MCF 10A (cell line): ENCODE data around the gene SVOPL. TPM values are rescaled to one million over a fixed set of nuclear protein-coding genes. Genes with fewer than 3 reads are reported as not detected.

Experiments used
- BruUV-seq: library from RNA; stranded (reverse); fragments of 400-500 nt; replicated peaks from 2 replicates; lab custom pipeline; 2021; lab: Mats Ljungman, UMichigan
- CTCF ChIA-PET: fragments of 300-600 bp; sonication (Branson Sonifier 250); formaldehyde crosslinking; extraction: SDS; loops from one replicate; lab custom pipeline; 2021; ENCODE audit warnings: antibody characterized with exemption, inconsistent platforms; lab: Yijun Ruan, JAX
- POLR2A ChIA-PET: fragments of 300-600, 350-650 bp; sonication (Branson Sonifier 250); formaldehyde crosslinking; extraction: SDS; loops from one replicate; lab custom pipeline; 2020; ENCODE audit warnings: antibody characterized with exemption, inconsistent platforms; lab: Yijun Ruan, JAX
- DNase-seq: peaks from one replicate; pipeline ENCODE4 v3.0.0-alpha.2; 2018; ENCODE audit not compliant: unreplicated experiment
- H3K27ac Mint-ChIP-seq: one replicate; pipeline ENCODE4 v1.8.0; 2022; ENCODE audit warnings: mild to moderate bottlenecking, low read depth, mixed read lengths; ENCODE audit not compliant: unreplicated experiment
- H3K27me3 Mint-ChIP-seq: one replicate; pipeline ENCODE4 v1.8.0; 2022; ENCODE audit warnings: mixed read lengths; ENCODE audit not compliant: insufficient read depth, unreplicated experiment
- H3K36me3 Mint-ChIP-seq: one replicate; pipeline ENCODE4 v1.8.0; 2022; ENCODE audit warnings: mild to moderate bottlenecking, moderate library complexity, mixed read lengths; ENCODE audit not compliant: insufficient read depth, unreplicated experiment
- H3K4me1 Mint-ChIP-seq: one replicate; pipeline ENCODE4 v1.8.0; 2022; ENCODE audit warnings: mixed read lengths; ENCODE audit not compliant: insufficient read depth, unreplicated experiment
- H3K4me3 Mint-ChIP-seq: one replicate; pipeline ENCODE4 v1.8.0; 2022; ENCODE audit warnings: mild to moderate bottlenecking, moderate library complexity, mixed read lengths; ENCODE audit not compliant: unreplicated experiment
- H3K9me3 Mint-ChIP-seq: one replicate; pipeline ENCODE4 v1.8.0; 2022; ENCODE audit warnings: mixed read lengths; ENCODE audit not compliant: unreplicated experiment
- CTCF ChIP-seq: fragments of 200-600 bp; IDR thresholded peaks from one replicate; pipeline ENCODE4 v1.8.0; 2022; ENCODE audit warnings: antibody characterized with exemption, mild to moderate bottlenecking; ENCODE audit not compliant: unreplicated experiment
- intact Hi-C: fragments of 100-400 bp; cut with micrococcal nuclease; formaldehyde crosslinking; loops from 2 replicates; pipeline ENCODE4 v1.14.1; 2022
- total RNA-seq: library from RNA; stranded (reverse); gene quantifications from 2 replicates; pipeline ENCODE4 v1.2.3, GENCODE V29; 2022

The SVOPL gene
- total RNA-seq, 1 experiment from 2014 or later = not detected

DNA sequence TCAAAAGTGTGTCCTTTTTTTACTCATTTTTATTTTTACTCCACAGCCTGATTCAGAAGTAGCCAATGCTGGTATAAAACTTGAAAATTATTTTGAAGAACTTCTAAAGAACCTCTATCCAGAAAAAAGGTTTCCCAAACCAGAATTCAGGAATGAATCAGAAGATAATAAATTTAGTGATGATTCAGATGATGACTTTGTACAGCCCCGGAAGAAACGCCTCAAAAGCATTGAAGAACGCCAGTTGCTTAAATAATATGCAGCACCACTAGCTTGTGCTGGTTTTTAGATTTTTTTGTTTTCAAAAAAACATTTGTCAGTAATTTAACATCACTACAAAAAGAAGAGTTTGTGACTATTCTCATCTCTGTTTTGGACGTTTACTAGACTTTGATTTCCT, 116.5 kb downstream of the SVOPL start:
- no peak overlapping the region for H3K27ac Mint-ChIP-seq
- H3K27me3 Mint-ChIP-seq = no peaks in the 10 kb centered on the region
- DNase-seq = no peak
- peaks cover 36% of the 10 kb centered on the region for H3K36me3 Mint-ChIP-seq
- POLR2A ChIA-PET = interaction anchor here (0.6 to 1.2 kb wide), 2 partner anchors 10 to 90 kb away, joined by 3 to 6 read pairs; no protein-coding TSS in a partner anchor
- TF ChIP-seq CTCF = no peak
- no peaks in the 10 kb centered on the region for H3K4me1 Mint-ChIP-seq
- no peak overlapping the region for H3K4me3 Mint-ChIP-seq
- no peaks in the 10 kb centered on the region for H3K9me3 Mint-ChIP-seq
- CTCF ChIA-PET = interaction anchor here (0.7 to 1.0 kb wide), 3 partner anchors 9 to 423 kb away, joined by 3 to 5 read pairs (median 3); no protein-coding TSS in a partner anchor
- intact Hi-C loops = no loop called here
- BruUV-seq = no TSS peak

- TF ChIP-seq CTCF = no peak
- no TSS peak for BruUV-seq
- intact Hi-C loops = no loop called here
- CTCF ChIA-PET = interaction anchor here (0.7 to 1.0 kb wide), 4 partner anchors 9 to 1719 kb away, joined by 3 to 5 read pairs (median 3); no protein-coding TSS in a partner anchor
- no peak overlapping the region for H3K27ac Mint-ChIP-seq
- peaks cover 40% of the 10 kb centered on the region for H3K36me3 Mint-ChIP-seq
- DNase-seq = no peak
- POLR2A ChIA-PET = interaction anchor here (0.6 to 1.2 kb wide), 2 partner anchors 10 to 91 kb away, joined by 3 to 6 read pairs; no protein-coding TSS in a partner anchor
- H3K27me3 Mint-ChIP-seq = no peaks in the 10 kb centered on the region
- no peak overlapping the region for H3K4me3 Mint-ChIP-seq
- no peaks in the 10 kb centered on the region for H3K4me1 Mint-ChIP-seq
- no peaks in the 10 kb centered on the region for H3K9me3 Mint-ChIP-seq
Observed at GRCh38 chr7:138584283-138584682, 116.9 kb downstream of the SVOPL start.

DNA sequence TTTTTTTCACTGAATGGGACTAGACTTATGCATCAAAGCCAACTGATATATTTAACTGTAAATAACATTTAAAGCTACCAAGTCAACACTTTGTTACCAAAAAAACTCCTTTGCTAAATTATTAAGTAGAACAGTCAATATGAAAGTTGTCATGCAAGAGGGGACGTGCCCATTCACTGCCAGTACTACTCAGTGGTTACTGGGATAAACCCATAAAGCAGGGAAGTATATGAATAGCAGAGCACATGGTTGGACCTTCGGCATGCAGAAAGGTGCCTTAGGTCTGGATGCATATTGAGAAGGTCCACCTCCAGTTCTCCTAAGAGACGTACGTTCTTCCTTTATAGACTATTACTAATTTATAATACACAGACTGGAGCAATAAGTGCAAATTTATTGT, 120.1 kb downstream of the SVOPL start:
- Mint-ChIP-seq H3K36me3 (peaks cover 55% of the 10 kb centered on the region), H3K4me1 (no peaks in the 10 kb centered on the region), H3K4me3 (no peak overlapping the region), H3K9me3 (no peaks in the 10 kb centered on the region), H3K27me3 (no peaks in the 10 kb centered on the region), H3K27ac (no peak overlapping the region)
- intact Hi-C loops = no loop called here
- TF ChIP-seq CTCF = no peak
- ChIA-PET CTCF (interaction anchor here (0.6 to 1.2 kb wide), 3 partner anchors 11 to 156 kb away, joined by 3 read pairs; no protein-coding TSS in a partner anchor), POLR2A (no interaction called here)
- DNase-seq = no peak
- no TSS peak for BruUV-seq

- Mint-ChIP-seq H3K27me3 (no peaks in the 10 kb centered on the region), H3K4me3 (no peak overlapping the region), H3K9me3 (no peaks in the 10 kb centered on the region), H3K27ac (no peak overlapping the region), H3K36me3 (peaks cover 48% of the 10 kb centered on the region), H3K4me1 (no peaks in the 10 kb centered on the region)
- no TSS peak for BruUV-seq
- intact Hi-C loops = no loop called here
- ChIA-PET POLR2A (no interaction called here), CTCF (interaction anchor here (0.5 kb wide), 1 partner anchor 31 kb away, joined by 3 read pairs; no protein-coding TSS in a partner anchor)
- no peak for TF ChIP-seq CTCF
- DNase-seq = no peak
Observed at GRCh38 chr7:138579671-138580070, 121.5 kb downstream of the SVOPL start.
